Esophagus squamous epithelium (tissue), 4 donors: ENCODE data around the gene PLEKHM1.
"Not testable (repeated sequence)": the region's sequence is repeated elsewhere in the genome, so short reads cannot be mapped to it uniquely, and the experiment has no call there.

Experiments used
- CTCF ChIP-seq, 6 experiments: fragments of 450-650 bp in 4 of 6; fragments of 200-600 bp in 2 of 6; sonication (generic) in 2 of 6; IDR thresholded peaks; one replicate each; pipeline ENCODE4 v1.5.1; 2016 to 2019; ENCODE audit warnings: antibody characterized with exemption in 6 of 6, mild to moderate bottlenecking in 4 of 6, moderate library complexity in 4 of 6
- POLR2A ChIP-seq, 4 donors: fragments of 450-650 bp; IDR thresholded peaks; one replicate each; pipeline ENCODE4 v1.6.1; 2017; ENCODE audit warnings: antibody characterized with exemption in 4 of 4, mild to moderate bottlenecking in 4 of 4, moderate library complexity in 3 of 4

DNA sequence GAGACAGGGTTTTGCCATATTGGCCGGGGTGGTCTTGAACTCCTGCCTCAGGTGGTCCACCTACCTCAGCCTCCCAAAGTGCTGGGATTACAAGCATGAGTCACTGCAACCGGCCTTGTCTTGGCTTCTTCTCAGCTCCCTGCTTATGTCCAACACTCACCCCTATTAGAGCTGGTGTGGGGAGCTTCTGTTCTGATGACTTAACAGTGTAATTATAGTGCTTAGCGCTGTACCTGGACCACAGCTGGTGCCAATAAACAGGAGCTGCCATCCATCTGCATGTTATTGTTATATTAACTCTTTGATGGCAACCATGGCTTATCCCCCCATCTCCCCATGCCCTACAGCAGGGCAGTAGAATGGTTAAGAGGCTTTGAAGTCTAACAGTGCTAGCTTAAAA is 15.6 kb upstream of the PLEKHM1 start:
- not testable (repeated sequence) for TF ChIP-seq CTCF, POLR2A (IDR thresholded peaks at IDR 0.05)
